ENCODE measurements around the gene CCDC183.
A peak's percentile ranks its signal among the peaks of the same experiment; 100 is the strongest.

GRCh38 chr9:136769710-136770191, 26.4 kb upstream of the CCDC183 start:
- peak; percentile 32 to 63 for TF ChIP-seq CTCF (conservative IDR thresholded peaks at IDR 0.05 in 1 of 2, IDR thresholded peaks at IDR 0.05 in 1 of 2; ENCODE audit: extremely low read depth in 1 of 2, insufficient read depth in 1 of 2, low read depth in 1 of 2, low read length in 2 of 2)
- TF ChIP-seq EZH2 (IDR thresholded peaks at IDR 0.05; ENCODE audit: borderline replicate concordance, low read length) = no peak
